NCI-H1930 (cell line): Measurements from ENCODE around the gene SPAG4.

Experiments
- DNase-seq, 2 experiments: peaks; one replicate each; lab custom pipeline; 2025; lab: John Stamatoyannopoulos, UW

The SPAG4 gene

DNA sequence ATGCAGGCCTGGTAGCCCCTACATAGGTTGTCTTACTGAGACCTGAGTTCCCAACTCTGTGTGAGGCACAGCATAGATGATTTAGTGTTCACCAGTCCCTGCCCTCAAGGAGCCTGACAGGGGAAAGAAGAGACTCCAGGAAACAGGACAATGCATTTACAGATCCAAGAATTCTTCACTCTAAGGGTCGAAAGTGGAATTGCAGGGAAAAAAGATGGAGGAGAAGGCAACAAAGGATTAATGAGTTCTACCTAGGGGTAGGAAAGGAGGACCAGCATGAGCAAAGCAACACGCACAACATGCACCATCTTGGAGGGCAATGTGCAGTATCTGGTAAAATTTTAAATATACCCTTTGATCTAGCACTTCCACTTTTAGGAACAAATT, 5.9 kb downstream of the SPAG4 start:
- DNase-seq = no peak

DNA sequence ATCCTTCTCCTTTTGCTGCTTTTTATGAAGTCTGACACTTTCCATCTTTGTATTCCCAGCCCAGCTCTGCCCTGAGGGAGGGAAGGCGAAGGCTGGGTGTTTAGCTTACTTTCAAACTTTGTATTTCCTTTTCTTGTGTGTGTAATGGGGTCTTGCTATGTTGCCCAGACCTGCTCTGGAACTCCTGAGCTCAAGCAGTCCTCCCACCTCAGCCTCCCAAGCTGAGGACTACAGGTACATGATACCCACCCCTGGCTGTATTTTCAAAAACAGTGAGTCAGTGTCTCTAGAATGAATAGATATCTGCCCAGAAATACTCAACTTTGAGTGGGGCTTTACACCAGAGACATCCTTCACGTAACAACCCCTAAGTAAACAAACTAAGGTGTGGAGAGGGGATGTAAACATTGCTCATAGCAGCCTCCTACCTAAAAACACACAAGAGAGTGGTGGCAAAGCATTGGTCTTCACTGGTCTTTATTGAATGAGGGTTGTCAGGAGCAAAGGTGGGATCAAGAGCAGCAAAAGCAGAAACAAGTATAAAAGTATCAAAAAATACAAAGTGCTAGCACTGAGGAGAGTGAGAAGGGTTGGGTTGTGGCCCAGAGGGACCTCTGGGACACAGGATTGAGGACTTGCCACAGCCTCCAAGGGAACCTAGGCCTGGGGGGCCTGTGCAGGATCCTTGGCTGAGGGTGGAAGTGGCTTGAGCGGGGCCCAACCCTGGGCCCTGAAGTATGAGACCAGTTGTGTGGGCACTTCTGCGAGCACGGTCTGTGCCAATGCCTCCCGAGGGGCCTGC, 10.2 kb downstream of the SPAG4 start:
- DNase-seq = no peak

DNA sequence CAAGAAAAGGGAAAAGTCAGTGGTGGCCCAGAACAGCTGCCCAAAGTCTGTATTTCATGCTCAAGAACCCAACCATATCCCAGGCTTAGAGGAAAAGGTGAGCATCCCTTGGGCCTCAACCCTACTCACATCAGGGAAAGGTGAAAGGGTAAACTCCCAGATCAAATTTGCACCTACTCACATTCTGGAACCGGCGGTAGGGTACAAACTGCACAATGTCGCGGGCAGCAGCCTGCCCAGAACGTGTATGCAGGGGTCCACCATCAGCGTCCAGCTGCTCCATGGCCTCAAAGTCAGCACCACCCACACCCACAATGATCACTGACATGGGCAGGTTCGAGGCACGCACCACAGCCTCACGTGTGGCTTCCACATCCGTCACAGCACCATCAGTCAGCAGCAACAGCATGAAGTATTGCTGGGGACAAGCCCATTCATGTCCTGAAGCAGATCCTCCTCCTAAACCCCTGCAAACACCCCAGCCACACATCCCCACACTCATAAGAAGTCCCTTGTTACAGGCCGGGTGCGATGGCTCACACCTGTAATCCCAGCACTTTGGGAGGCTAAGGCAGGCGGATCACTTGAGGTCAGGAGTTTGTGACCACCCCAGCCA, 10.9 kb downstream of the SPAG4 start:
- DNase-seq = no peak

DNA sequence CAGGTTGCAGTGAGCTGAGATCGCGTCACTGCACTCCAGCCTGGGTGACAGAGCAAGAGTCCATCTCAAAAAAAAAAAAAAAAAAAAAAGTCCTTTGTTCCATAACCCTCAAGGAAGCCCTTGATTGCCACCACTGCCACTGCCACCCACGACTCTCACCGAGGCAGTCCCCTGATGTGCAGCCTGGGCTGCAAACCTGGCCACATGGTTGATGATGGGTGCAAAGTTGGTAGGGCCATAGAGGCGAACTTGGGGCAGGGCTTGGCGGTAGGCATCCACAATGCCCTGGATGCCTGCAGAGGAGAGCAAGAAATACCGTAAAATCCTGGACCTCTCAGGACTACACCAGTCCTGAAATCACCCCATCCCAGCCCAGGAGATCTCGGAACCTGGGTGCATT, 11.5 kb downstream of the SPAG4 start:
- DNase-seq = no peak

DNA sequence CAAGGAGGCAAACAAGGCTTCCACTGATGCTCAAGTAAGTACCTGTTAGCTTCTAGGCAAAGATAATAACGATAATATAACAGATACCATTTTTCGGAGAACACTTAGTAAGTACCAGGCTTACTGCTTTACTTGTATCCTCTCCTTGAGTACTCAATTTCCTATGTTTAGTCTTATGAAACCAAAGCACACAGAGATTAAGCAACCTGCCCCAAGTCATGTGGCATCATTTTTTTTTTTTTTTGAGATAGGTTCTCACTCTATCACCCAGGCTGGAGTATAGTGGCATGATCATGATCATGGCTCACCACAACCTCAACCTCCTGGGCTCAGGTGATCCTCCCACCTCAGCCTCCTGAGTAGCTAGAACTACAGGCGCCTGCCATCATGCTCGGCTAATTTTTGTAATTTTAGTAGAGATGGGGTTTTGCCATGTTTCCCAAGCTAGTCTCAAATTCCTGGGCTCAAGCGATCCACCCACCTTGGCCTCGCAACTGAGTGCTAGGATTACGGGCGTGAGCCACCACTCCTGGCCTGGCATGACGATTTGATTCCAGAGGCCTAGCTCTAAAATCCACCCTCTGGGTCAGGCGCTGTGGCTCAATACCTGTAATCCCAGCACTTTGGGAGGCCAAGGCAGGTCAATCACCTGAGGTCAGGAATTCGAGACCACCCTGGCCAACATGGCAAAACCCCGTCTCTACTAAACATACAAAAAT, 14.0 kb downstream of the SPAG4 start:
- DNase-seq = no peak

DNA sequence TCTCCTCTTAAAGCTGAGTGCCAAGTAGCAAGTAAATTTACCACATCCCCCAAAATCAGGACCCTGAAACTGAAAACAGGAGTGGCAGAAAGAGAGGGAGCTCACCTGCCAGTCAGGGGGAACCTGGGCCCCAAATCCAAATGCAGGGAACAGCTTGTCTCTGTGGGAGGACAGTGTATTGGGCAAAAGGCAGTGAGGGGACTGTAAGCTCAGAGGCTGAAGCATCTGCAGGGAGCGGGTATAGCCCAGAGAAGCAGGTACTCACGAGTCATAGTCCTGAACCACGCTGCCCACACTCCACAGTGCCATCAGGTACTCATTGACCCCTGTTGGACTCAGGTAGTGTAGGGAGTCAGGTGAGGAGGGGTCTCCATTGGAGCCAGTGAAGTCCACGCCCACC, 15.0 kb downstream of the SPAG4 start:
- no peak for DNase-seq

DNA sequence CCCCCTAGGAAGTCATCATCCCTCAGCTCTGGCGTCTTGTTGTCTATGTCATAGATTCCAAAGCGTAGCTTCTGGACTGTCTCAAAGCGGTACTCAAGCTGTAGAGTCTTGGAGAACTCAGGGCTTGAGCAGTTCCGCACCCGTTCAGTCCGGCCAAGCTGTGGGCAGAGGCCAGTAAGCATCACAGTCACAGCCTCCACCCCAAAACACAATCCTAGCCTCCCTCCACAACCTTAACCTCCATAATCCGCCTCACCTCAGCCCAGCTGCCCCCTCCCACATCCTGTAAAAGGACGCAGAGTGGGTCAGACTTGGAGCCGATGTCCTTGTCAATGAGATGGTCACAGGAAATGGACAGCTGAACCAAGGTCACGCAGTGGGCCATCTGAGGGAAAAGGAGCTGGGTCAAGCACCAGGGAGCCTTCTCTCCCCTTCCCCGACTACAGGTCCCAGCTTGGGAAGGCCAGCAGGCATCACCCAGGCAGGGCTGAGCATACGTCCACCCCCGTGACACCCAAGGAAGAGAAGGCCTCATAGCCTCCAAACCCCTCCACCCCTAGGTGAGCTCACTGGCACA, 17.0 kb downstream of the SPAG4 start:
- DNase-seq = no peak

DNA sequence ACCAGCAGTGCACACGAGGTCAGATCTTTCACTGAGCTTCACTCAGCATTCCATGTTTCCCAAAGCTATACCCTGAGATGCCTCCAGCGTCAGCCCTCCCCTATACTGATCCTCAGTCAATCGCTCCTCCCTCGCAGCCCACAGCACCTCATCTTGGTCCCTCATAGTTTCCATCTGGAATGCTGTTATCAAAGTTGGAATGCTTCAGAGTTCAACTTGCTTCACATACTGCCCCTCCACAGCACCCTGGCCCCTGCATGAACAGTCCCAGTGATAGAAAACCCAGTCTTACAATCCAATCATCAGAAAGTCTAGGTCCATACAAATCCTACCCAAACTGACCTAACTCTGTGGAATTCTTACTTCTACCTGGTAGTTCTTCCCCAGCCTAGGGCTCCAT, 20.0 kb downstream of the SPAG4 start:
- DNase-seq = no peak

DNA sequence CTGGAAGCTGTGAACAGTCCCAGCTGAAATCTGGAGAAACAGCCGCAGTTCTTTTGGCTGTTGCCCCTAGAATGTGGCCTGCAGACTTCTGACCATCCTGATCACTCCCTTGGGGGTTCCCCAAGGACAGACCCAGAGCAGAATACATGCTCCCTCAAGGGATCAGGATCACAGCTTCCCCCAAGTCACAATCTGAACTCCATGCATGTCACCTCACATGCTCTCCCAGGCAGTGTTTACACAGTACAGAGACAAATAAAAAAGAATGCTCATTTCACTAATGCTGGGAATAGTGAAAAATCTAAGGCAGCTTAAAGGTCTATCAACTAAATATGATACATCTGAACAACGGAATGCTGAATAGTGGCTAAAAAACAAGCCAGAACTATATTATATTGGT, 20.5 kb downstream of the SPAG4 start:
- no peak for DNase-seq

DNA sequence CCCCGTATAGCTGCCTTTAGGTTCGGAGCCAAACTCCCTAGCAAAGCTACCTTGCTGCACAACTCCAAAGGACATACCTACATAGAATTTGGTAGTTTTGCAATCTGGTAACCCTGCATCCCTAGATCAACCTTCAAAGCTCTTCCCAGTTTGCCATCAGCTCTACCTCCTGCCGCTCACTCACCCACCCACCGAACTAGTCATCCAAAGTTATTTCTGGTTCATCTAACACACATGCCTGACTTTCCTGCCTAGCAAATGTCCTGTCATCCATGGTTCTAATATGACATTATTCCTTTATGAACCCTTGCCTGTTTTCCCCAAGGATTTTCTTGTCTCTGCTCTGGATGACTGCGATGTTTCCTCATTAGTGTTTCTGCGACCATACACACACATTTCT, 21.6 kb downstream of the SPAG4 start:
- DNase-seq = no peak

DNA sequence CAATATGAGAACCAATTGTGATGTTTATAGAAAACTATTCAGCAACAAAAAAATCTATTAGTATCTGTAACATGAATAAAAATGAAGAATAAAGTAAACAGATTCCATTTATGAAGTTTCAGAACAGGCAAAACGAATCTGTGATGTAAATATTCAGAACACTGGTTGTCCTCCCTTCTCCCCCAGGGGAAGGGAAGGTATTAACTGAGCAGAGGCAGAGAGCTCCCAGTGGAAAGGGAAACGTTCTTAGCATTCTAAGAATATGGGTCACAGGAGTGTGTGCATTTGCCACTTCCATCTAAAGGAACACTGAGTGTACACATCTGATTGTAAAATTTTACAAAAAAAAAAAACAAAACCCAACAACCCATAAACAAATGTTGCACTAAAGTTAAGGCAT, 23.1 kb downstream of the SPAG4 start:
- no peak for DNase-seq

DNA sequence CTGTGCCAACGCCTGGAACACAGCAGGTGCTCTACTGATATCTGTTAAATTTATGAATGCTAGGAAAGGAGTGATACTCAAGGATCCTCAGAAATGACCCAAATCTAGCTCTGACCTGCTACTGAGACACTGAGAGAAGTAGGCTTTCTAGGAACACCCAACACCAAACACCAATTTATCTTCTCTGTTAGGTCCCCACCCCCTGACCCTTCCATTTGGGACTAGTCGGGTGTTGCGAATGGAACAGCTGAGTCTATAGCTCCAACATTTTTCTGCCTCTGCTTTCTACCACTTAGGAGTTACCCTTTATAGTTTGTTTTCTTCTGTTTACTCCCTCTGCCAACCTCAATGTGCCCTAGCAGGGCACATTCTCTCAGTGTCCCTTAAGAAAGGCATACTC, 25.1 kb downstream of the SPAG4 start:
- no peak for DNase-seq

DNA sequence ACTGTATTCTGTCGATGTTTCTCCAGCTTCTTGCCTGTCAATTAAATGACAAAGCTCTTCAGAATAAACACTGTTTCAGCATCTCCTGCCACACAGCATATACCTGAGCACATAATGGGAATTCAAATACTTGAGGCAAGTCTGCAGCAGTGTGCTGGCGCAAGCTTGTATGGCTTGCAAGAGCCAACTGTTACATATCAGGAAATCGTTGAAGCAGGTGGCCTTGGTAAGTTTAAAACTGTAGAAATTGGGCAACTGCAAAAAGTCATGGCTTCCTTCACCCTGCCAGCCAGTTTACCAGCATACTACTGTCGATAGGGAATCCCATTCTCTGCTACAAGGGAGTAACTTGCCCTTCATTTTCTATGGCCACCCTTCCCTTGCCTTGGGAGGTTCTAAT, 26.1 kb downstream of the SPAG4 start:
- no peak for DNase-seq

DNA sequence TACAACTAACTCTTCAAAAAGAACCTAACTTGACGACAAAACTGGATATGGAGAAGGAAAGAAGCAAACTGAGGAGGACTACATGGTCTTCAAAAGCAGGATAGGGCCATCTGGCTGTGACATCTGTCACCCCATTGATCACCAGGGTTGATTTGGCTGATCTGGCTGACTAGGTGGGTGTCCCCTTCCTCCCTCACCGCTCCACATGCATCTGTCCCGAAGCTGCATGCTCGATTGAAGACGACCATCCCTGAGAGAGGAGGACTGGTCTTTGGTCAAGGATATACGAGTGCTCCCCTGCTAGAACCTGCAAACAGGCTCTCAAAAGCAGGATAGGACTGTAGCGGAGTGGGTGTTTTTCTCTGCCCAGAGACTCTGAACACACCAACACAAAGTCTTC, 27.4 kb downstream of the SPAG4 start:
- DNase-seq = no peak

DNA sequence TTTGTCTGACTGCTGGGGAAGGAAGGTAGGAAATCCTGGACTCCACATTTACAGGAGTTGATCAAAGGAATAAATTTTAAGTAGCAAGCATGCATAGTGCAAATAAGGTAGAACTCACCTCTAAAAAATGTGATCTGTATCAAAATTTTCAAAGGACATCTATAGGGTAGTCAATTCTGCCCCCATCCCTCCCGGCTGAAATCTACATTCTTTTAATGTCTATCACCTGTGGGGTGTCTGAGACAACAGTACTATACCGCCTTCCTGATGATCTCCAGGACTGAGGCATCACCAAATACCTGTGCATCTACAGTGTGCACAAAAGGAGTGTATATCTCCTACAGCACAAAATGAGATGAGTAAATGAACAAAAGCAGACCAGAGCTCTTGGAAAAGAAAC, 29.2 kb downstream of the SPAG4 start:
- DNase-seq = no peak

DNA sequence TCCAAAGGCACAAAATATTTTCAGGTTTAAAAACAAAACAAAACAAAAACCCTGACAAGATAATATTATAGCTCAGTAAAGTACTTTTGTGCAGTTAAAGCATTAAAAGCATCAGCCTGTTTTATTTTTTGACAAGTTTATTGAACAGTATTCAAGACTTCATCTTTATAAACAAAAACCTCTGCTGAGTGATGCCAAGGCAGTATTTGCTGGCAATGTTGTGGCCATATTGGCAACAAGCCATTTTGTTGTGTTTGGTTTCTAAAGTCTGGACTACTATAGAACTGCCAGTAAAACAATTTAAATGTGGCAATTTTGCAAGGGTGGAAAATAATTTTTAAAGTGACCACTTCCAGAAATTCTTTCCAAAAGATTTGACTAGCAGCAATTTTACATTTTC, 33.2 kb downstream of the SPAG4 start:
- DNase-seq = no peak

DNA sequence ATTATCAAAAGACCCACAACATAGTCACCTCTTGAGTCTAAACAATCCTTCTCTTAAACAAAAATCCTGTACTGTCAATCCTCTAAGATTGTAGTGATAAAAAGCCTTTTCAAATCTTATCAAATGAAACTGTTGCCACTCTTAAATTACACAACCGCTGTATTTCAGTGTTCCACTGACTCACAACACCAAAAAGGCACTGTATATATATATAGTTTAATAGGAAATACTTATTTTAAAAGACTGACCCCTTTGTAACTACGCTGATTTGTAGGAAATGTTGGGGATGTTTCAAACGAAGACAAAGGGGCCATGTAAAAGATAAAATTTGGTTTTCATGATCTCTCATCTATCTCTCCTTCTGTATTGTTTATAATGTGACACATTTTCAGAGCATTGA, 35.0 kb downstream of the SPAG4 start:
- DNase-seq = no peak

DNA sequence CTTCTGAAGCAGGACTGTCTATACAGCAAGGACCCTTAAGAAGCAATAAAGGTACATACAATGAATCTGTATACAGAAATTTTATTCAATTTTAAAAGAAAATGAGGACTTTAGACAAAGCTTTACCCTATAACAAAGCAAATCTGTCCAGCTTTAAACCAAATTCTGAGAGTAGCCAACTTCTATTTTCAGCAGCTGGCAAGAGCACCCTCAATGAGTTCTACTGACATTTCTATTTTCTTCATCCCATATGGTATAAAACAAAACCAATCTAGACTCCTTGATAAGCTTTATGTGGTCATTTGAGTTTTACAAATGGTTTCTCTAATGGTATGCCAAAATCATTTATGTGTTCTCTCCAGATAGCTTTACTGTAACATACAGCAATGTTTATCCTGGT, 36.3 kb downstream of the SPAG4 start:
- no peak for DNase-seq

DNA sequence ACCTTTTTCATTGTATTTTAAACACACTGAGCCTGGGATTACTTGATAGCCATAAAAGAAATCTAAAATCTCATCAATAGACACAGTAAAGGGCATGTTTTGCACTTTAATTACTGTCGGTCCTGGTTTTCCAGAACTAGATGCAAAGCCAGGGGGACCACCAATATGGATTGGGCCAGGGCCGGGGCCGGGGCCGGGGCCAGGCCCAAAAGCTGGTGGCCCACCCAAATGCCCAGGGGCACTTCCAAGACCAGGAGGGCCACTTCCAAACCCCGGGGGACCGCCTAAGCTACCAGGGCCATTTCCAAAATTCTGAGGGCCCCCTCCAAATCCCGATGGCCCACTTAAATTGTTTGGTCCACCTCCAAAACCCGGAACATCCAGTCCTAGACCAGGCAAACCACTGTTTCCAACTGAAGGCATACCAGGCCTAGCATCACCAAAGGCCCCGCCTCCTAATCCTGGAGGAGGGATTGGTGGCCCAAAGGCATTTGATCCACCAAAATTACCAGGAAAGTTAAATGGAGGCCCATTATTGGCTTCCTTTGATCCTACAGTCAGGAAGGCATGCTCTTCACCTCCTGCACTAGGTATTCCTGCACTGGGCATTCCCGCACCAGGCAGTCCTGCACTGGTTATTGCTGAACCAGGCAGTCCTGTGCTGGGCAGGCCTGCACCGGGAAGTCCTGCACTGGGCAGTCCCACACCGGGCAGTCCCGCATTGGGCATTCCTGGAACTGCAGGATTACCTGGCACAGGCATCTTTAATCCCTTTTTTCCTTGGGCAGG, 37.2 kb downstream of the SPAG4 start:
- DNase-seq = no peak

DNA sequence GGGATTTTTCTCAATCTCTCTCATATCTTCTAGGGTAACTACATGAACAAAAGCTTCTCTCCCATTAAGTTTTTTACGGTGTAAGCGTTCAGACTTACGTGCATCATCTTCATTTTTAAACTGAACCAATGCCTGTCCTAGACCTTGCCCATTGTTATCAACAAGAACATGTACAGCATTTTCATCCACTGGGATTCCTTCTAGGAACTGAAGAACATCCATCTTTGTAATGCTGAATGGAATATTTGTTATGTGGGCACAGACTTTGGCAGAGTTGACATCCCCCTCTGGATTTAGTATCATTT, 37.8 kb downstream of the SPAG4 start:
- DNase-seq = no peak

DNA sequence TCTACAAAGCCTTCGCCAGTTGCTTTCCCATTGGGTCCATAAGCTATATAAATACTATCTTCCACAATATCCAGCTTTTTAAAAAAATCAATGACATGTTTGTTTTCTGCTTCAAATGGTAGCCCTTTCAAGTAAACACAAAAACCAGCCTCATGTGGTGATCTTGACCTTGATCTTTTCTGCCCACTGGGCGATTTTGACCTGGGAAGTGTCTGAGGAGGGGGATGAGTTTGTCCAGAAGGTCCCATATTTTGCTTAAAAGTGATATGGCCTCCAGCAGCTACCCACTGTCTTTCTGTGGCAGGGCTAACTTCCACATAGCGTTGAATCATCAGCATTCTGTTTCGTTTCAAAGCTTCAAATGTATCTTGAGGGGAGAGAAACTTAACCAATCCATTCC, 38.3 kb downstream of the SPAG4 start:
- no peak for DNase-seq

DNA sequence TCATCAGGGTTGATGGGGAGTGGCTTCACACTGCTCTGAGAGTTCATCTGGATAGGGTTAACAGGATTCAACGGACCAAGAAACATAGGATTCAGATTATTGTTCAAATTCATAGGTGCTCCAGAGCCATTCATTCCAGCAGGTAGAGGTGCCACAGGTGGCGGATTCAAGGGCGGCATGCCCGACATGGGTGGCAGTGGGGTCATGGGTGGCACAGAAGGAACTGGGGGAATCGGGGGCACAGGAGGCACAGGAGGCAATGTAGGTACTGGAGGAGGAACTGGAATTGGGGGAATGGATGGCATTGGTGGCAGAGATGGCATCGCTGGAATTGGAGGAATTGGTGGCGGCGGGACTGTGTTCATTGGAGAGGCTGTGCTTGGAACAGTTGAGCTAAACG, 38.8 kb downstream of the SPAG4 start:
- DNase-seq = no peak
